ENCODE measurements around the gene FCER1G.

DNA sequence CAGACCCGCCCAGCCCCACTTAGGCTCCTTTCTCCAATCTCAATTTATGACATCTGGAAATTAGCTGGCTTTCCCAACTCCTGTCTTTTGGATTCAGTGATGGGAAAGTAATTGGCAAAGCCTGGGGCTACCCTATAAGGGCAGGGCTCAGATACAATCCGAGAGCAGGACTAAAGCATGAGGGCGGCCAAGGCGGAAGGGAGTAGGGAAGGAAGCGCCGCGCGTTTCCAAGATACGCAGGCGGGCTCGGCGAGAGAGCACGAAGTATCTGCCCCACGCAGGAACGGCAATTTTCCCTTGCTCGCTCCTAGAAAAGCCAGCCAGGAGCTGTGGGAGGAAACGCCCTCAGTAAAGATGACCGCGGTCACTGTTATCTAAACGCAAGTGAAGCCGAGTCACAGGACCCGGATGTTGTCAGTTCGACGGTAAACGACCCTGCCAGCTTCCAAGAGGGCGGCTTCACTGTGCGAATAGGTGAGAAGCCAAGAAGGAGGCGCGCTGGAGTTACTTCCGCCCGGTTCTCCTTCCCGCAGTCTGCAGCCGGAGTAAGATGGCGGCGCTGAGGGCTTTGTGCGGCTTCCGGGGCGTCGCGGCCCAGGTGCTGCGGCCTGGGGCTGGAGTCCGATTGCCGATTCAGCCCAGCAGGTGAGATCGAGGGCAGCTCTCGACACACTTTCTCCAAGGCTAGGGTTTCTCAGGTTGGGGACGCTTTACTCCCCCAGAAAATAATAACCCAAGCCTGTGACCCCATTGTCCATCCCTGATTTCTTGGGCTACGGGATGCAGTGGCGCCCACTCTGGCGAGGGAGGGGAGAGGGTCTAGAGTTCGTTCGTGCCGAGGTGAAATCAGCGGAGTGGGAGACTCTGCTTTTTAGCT, 13.0 kb upstream of the FCER1G start, which contains the start of gene NDUFS2:
- TF ChIP-seq CTCF (IDR thresholded peaks at IDR 0.05), result no peak
- TF ChIP-seq POLR2A (IDR thresholded peaks at IDR 0.05), result peak; percentile 51 to 88 (median 85)

Data from body of pancreas (tissue), 4 donors.